Activated CD8-positive, alpha-beta memory T cell treated with anti-CD3 and anti-CD28 coated beads, Interleukin-2, amount 50 U/mL, for 1 hour (primary cell): ENCODE data around the gene LRRC41.
"Not testable (repeated sequence)": the region's sequence is repeated elsewhere in the genome, so short reads cannot be mapped to it uniquely, and the experiment has no call there.

Experiments
- DNase-seq: peaks from one replicate; pipeline ENCODE4 v3.0.0-alpha.2; 2020; ENCODE audit errors: extremely low read depth

LRRC41 gene

GRCh38 chr1:46303038-46303871 is at the start of gene LRRC41, which contains the start of gene UQCRH:
TSS of gene LRRC41 (minus strand) at chr1:46303616. CDS start at chr1:46303322, 294 bp downstream.
TSS of gene UQCRH (plus strand) at chr1:46303698. CDS start at chr1:46303767, 69 bp downstream.
- peak; percentile 78 for DNase-seq

GRCh38 chr1:46352363-46352762 is 48.9 kb upstream of the LRRC41 start:
- no peak for DNase-seq

GRCh38 chr1:46345281-46345680 is 41.9 kb upstream of the LRRC41 start:
- no peak for DNase-seq

- DNase-seq: no peak
These were observed 41.1 kb upstream of the LRRC41 start for GRCh38 chr1:46344481-46344880.

DNA sequence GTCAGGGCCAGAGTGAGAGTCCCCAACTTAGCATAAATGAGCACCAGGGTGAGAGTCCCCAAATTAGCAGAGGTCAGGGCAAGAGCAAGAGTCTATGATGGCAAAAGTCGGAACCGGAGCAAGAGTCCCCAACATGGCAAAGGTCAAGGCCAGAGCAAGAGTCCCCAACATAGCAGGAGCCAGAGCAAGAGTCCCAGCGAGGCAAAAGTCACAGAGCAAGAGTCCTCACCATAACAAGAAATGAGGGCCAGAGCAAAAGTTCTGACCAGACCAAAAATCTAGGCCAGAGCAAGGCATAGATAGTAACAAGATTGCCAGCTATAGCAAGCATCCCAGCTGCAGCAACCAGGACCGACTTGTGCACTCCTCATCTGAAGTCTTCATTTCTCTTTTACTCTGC is 40.3 kb upstream of the LRRC41 start:
- no peak for DNase-seq

- DNase-seq: no peak
These were observed 39.9 kb upstream of the LRRC41 start for GRCh38 chr1:46343351-46343695.

GRCh38 chr1:46342677-46343350 is 39.4 kb upstream of the LRRC41 start:
- DNase-seq: no peak

DNA sequence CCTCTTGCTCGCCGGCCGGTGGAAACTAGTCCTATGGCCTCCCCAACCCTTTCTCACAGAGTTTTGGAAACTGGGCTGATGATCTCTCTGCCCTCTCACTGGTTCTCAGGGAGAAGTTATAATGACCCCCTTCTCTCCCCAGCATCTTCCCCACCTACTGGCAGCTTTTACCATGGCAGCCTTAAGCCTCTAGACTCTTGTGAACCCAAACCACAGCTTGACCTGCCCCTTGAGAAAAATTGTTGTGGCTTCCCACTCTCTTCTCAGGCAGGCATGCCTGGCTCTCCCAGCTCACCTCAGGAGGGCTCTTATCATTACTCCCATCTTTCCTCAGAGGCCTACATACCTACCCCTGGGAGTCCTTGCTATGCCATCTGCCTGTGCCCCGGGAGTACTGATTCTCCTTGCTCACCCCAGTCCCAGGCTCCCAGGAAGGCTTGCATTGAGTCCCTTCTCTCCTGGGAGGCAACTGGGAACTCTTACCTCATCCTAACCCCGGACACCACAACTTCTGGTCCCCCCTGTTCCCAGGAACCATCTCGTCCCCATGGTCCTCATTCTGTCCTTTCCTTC is 38.8 kb upstream of the LRRC41 start:
- no peak for DNase-seq

DNA sequence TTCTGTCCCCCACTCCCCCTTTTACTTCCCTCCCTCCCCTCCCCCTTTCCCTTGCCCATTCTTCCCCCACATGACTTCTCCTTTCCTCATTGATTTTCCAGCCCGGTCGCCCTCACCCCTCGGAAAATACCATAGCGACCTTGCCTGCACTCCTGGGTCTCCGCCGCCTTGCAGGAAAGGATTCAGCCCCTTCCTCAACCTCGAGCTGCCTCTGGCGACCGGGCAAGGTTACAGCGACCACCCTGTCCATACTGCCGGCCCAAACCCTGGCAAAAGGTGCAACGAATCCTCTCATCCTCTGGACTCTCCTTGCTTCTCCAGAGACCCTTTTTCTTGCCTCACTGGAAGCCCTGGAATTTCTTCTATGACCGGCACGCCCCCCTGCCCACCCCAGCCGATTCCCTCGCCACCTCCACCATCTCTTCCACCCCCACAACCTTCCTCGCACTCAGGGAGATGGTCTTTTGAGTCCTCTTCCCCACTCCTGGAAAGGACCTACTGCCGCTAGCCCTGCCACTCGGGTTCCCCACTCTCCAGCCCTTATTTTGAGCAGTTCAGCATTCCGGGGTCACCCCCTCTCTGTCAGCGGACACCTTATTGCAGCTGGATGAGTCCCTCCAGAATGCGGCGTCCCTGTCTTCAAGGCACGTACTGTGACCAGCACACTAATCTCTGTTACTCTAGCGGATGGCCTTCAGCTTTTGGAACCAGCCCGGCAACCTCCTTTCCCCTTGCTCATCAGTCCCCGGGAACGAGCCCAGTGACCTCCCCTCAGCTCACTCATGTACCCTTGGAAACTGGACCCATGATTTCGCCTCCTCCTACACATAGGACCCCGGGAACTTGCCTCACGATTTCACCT is 38.0 kb upstream of the LRRC41 start:
- no peak for DNase-seq

- peak; percentile 81 for DNase-seq
These were observed 37.2 kb upstream of the LRRC41 start, which contains the start of gene NSUN4 for GRCh38 chr1:46340404-46341221. TSS of gene NSUN4 (plus strand) at chr1:46340807. CDS start at chr1:46340827, 20 bp downstream.

DNA sequence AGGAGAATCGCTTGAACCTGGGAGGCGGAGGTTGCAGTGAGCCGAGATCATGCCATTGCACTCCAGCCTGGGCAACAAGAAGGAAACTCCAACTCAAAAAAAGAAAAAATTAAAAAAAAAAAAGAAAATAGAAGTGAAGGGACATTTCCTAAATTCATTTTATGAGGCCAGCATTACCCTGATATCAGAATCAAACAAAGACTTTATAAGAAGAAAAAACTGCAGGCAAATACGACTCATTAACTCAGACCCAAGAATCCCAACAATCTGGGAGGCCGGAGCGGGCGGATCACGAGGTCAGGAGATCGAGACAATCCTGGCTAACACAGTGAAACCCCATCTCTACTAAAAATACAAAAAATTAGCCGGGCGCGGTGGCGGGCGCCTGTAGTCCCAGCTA is 34.0 kb upstream of the LRRC41 start:
- not testable (repeated sequence) for DNase-seq

DNA sequence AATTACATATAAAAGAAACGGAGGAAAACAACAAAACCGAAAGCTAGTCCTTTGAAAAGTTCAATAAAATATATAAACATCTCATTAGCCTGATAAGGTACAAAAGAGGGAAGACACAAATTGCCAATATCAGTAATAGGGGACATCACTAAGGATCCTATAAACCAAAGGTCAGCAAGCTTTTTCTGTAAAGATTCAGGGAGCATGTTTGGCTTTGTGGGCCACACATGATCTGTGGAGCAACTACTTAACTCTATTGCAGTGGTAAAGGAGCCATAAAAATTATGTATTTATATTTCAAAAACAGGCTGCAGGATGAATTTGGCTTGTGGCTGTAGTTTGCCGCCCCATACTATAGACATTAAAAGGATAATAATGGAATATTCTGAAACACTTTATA is 31.7 kb upstream of the LRRC41 start:
- no peak for DNase-seq

GRCh38 chr1:46334030-46334384 is 30.6 kb upstream of the LRRC41 start:
- DNase-seq: no peak

GRCh38 chr1:46333300-46334029 is 30.0 kb upstream of the LRRC41 start:
- no peak for DNase-seq

- not testable (repeated sequence) for DNase-seq
These were observed 28.5 kb upstream of the LRRC41 start for GRCh38 chr1:46331786-46332540.

DNA sequence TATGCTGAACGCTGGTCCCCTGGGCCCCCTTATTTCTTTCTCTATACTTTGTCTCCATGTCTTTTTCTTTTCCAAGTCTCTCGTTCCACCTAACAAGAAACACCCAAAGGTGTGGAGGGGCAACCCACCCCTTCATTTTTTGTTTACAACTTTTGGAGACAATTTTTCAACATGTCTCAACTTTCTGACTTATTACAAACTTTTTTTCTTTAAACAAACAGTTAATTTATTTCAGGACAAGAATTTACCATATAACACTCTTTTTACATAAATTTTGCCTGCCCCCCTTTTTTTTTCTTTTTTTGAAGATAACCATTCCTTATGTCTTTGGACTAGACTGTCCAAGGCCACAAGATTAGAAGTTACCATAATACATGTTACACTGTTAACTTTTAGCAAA is 27.0 kb upstream of the LRRC41 start:
- DNase-seq: not testable (repeated sequence)

GRCh38 chr1:46329807-46330206 is 26.4 kb upstream of the LRRC41 start:
- not testable (repeated sequence) for DNase-seq

GRCh38 chr1:46328182-46328581 is 24.8 kb upstream of the LRRC41 start:
- DNase-seq: not testable (repeated sequence)

GRCh38 chr1:46325285-46326076 is 22.1 kb upstream of the LRRC41 start:
- not testable (repeated sequence) for DNase-seq
